Neural progenitor cell (in vitro differentiated cells): ENCODE measurements around the gene CEP68. TPM values are rescaled to one million over a fixed set of nuclear protein-coding genes. Genes with fewer than 3 reads are reported as not detected.

Experiments used
- DNase-seq: peaks from one replicate; pipeline ENCODE4 v3.0.0-alpha.2; 2016; ENCODE audit warnings: low spot score
- H2AFZ ChIP-seq: fragments of 200-600 bp; sonication (generic); replicated peaks from 2 replicates; pipeline ENCODE4 v1.6.1; 2016; ENCODE audit warnings: antibody characterized with exemption
- H3F3A ChIP-seq: fragments of 200-600 bp; sonication (generic); 2 replicates; pipeline ENCODE4 v1.6.1; 2016; ENCODE audit warnings: antibody characterized with exemption, low read depth
- H3K27ac ChIP-seq: fragments of 200-600 bp; sonication (generic); 2 replicates; pipeline ENCODE4 v1.5.1; 2016; ENCODE audit warnings: mild to moderate bottlenecking
- H3K27me3 ChIP-seq: fragments of 200-600 bp; sonication (generic); 2 replicates; pipeline ENCODE4 v1.6.1; 2016; ENCODE audit warnings: mild to moderate bottlenecking, moderate library complexity
- H3K36me3 ChIP-seq: fragments of 200-600 bp; sonication (generic); 2 replicates; pipeline ENCODE4 v1.5.1; 2016
- H3K4me1 ChIP-seq: fragments of 200-600 bp; sonication (generic); 2 replicates; pipeline ENCODE4 v1.6.1; 2016; ENCODE audit warnings: mixed run types
- H3K4me2 ChIP-seq: fragments of 200-600 bp; sonication (generic); 2 replicates; pipeline ENCODE4 v1.6.1; 2016
- H3K4me3 ChIP-seq: fragments of 200-600 bp; sonication (generic); 2 replicates; pipeline ENCODE4 v1.5.1; 2016
- H3K79me2 ChIP-seq: fragments of 200-600 bp; sonication (generic); 2 replicates; pipeline ENCODE4 v1.6.1; 2016; ENCODE audit warnings: low read depth
- H3K9ac ChIP-seq: fragments of 200-600 bp; sonication (generic); 2 replicates; pipeline ENCODE4 v1.6.1; 2016
- H3K9me3 ChIP-seq: fragments of 200-600 bp; sonication (generic); 2 replicates; pipeline ENCODE4 v1.5.1; 2016; ENCODE audit warnings: low read depth
- H4K20me1 ChIP-seq: fragments of 200-600 bp; sonication (generic); 2 replicates; pipeline ENCODE4 v1.6.1; 2016; ENCODE audit warnings: low read depth
- H3K27ac Mint-ChIP-seq: 3 replicates; pipeline ENCODE4 v1.8.0; 2021; ENCODE audit warnings: mixed read lengths
- H3K27me3 Mint-ChIP-seq: 2 replicates; pipeline ENCODE4 v1.8.0; 2022; ENCODE audit warnings: low read depth, mild to moderate bottlenecking, inconsistent platforms, moderate library complexity, mixed read lengths; ENCODE audit not compliant: insufficient read depth
- H3K36me3 Mint-ChIP-seq: 3 replicates; pipeline ENCODE4 v1.8.0; 2021; ENCODE audit warnings: mixed read lengths
- H3K4me1 Mint-ChIP-seq: 3 replicates; pipeline ENCODE4 v1.8.0; 2021; ENCODE audit warnings: mixed read lengths
- H3K4me3 Mint-ChIP-seq: 3 replicates; pipeline ENCODE4 v1.8.0; 2021; ENCODE audit warnings: mild to moderate bottlenecking, moderate library complexity, mixed read lengths
- H3K9me3 Mint-ChIP-seq: 3 replicates; pipeline ENCODE4 v1.8.0; 2020; ENCODE audit warnings: mixed read lengths
- EZH2 ChIP-seq: fragments of 200-600 bp; sonication (generic); IDR thresholded peaks from 2 replicates; pipeline ENCODE4 v1.6.1; 2017; ENCODE audit warnings: antibody characterized with exemption, mild to moderate bottlenecking, moderate library complexity
- EZH2phosphoT487 ChIP-seq: fragments of 200-600 bp; sonication (generic); IDR thresholded peaks from 2 replicates; pipeline ENCODE4 v1.6.1; 2017; ENCODE audit warnings: antibody characterized with exemption
- total RNA-seq: library from RNA; depleted of rRNA; stranded (reverse); fragments of >200 nt; gene quantifications from 2 replicates; pipeline ENCODE4 v1.2.3, GENCODE V29; 2015; ENCODE audit warnings: low replicate concordance
- TF ChIP-seq, protein P1 (sequence below): fragments of 200-600 bp; sonication (generic); IDR thresholded peaks from 2 replicates; pipeline ENCODE4 v1.5.1; 2017; ENCODE audit warnings: antibody characterized with exemption, mild to moderate bottlenecking

The CEP68 gene
- total RNA-seq, 1 donor from 2014 or later, result 36.2 TPM

- H3K36me3 ChIP-seq, result peaks cover 5% of the 10 kb centered on the region
- no peaks in the 10 kb centered on the region for H3K27me3 ChIP-seq
- no peak overlapping the region for H2AFZ ChIP-seq
- no peaks in the 10 kb centered on the region for H3K79me2 ChIP-seq
- H3K9me3 ChIP-seq, result no peaks in the 10 kb centered on the region
- H3K27ac ChIP-seq, result no peak overlapping the region
- H3K4me1 ChIP-seq, result no peaks in the 10 kb centered on the region
- Mint-ChIP-seq H3K4me1 (peaks cover 4% of the 10 kb centered on the region), H3K27me3 (peaks cover 7% of the 10 kb centered on the region), H3K9me3 (no peaks in the 10 kb centered on the region), H3K4me3 (no peak overlapping the region), H3K27ac (no peak overlapping the region), H3K36me3 (peaks cover 35% of the 10 kb centered on the region)
- peaks cover 3% of the 10 kb centered on the region for H3F3A ChIP-seq
- TF ChIP-seq, protein P1, sequence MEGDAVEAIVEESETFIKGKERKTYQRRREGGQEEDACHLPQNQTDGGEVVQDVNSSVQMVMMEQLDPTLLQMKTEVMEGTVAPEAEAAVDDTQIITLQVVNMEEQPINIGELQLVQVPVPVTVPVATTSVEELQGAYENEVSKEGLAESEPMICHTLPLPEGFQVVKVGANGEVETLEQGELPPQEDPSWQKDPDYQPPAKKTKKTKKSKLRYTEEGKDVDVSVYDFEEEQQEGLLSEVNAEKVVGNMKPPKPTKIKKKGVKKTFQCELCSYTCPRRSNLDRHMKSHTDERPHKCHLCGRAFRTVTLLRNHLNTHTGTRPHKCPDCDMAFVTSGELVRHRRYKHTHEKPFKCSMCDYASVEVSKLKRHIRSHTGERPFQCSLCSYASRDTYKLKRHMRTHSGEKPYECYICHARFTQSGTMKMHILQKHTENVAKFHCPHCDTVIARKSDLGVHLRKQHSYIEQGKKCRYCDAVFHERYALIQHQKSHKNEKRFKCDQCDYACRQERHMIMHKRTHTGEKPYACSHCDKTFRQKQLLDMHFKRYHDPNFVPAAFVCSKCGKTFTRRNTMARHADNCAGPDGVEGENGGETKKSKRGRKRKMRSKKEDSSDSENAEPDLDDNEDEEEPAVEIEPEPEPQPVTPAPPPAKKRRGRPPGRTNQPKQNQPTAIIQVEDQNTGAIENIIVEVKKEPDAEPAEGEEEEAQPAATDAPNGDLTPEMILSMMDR, result no peak
- no peak for TF ChIP-seq EZH2
- TF ChIP-seq EZH2phosphoT487, result no peak
- peaks cover 11% of the 10 kb centered on the region for H4K20me1 ChIP-seq
- no peak overlapping the region for H3K4me2 ChIP-seq
- H3K4me3 ChIP-seq, result no peak overlapping the region
- no peak for DNase-seq
- no peak overlapping the region for H3K9ac ChIP-seq
Measured at GRCh38 chr2:65077898-65078297, 21.7 kb downstream of the CEP68 start.

- peaks cover 7% of the 10 kb centered on the region for H3K27me3 Mint-ChIP-seq
- no peak for TF ChIP-seq EZH2phosphoT487
- TF ChIP-seq EZH2, result no peak
- TF ChIP-seq, protein P1, result no peak
- no peaks in the 10 kb centered on the region for H3K9me3 ChIP-seq
- H3F3A ChIP-seq, result peaks cover 6% of the 10 kb centered on the region
- H3K4me2 ChIP-seq, result no peak overlapping the region
- no peaks in the 10 kb centered on the region for H3K9me3 Mint-ChIP-seq
- H3K4me1 ChIP-seq, result no peaks in the 10 kb centered on the region
- no peak overlapping the region for H3K4me3 Mint-ChIP-seq
- no peak overlapping the region for H3K27ac ChIP-seq
- no peak overlapping the region for H3K4me3 ChIP-seq
- H3K4me1 Mint-ChIP-seq, result peaks cover 4% of the 10 kb centered on the region
- peaks cover 36% of the 10 kb centered on the region for H3K36me3 Mint-ChIP-seq
- no peak overlapping the region for H3K27ac Mint-ChIP-seq
- peaks cover 5% of the 10 kb centered on the region for H3K36me3 ChIP-seq
- H3K27me3 ChIP-seq, result no peaks in the 10 kb centered on the region
- no peaks in the 10 kb centered on the region for H3K79me2 ChIP-seq
- peaks cover 11% of the 10 kb centered on the region for H4K20me1 ChIP-seq
- no peak overlapping the region for H3K9ac ChIP-seq
- no peak overlapping the region for H2AFZ ChIP-seq
- DNase-seq, result no peak
Measured at GRCh38 chr2:65079017-65079416, 22.8 kb downstream of the CEP68 start.

GRCh38 chr2:65081232-65081685 is 25.0 kb downstream of the CEP68 start:
- Histone ChIP-seq H3K4me2 (no peak overlapping the region), H3F3A (peaks cover 19% of the 10 kb centered on the region), H3K4me3 (no peak overlapping the region), H3K36me3 (peaks cover 2% of the 10 kb centered on the region), H4K20me1 (peaks cover 17% of the 10 kb centered on the region), H3K9ac (no peak overlapping the region), H3K27me3 (no peaks in the 10 kb centered on the region), H3K9me3 (no peaks in the 10 kb centered on the region), H3K79me2 (no peaks in the 10 kb centered on the region), H3K4me1 (no peaks in the 10 kb centered on the region), H3K27ac (no peak overlapping the region), H2AFZ (no peak overlapping the region)
- Mint-ChIP-seq H3K27me3 (peaks cover 7% of the 10 kb centered on the region), H3K4me1 (no peaks in the 10 kb centered on the region), H3K27ac (no peak overlapping the region), H3K36me3 (peaks cover 38% of the 10 kb centered on the region), H3K4me3 (no peak overlapping the region), H3K9me3 (no peaks in the 10 kb centered on the region)
- DNase-seq, result no peak
- TF ChIP-seq EZH2phosphoT487 (no peak), EZH2 (no peak)
- TF ChIP-seq, protein P1, result no peak
